Measurements from ENCODE around the gene NDUFAF5. TPM values are rescaled to one million over a fixed set of nuclear protein-coding genes. Genes with fewer than 3 reads are reported as not detected.
"Not testable (repeated sequence)": the region's sequence is repeated elsewhere in the genome, so short reads cannot be mapped to it uniquely, and the experiment has no call there.

NDUFAF5 gene, protein sequence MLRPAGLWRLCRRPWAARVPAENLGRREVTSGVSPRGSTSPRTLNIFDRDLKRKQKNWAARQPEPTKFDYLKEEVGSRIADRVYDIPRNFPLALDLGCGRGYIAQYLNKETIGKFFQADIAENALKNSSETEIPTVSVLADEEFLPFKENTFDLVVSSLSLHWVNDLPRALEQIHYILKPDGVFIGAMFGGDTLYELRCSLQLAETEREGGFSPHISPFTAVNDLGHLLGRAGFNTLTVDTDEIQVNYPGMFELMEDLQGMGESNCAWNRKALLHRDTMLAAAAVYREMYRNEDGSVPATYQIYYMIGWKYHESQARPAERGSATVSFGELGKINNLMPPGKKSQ
- 20.7 TPM for total RNA-seq

- peak; percentile 95 for DNase-seq
These were observed at the start of gene NDUFAF5, which contains the start of gene ESF1 for GRCh38 chr20:13784893-13785715. Gene NDUFAF5 (plus strand): TSS chr20:13785028. CDS start chr20:13785069, 41 bp downstream. Gene ESF1 (minus strand): TSS chr20:13784919. CDS start chr20:13783140, 1,779 bp downstream.

- DNase-seq, result no peak
These were observed 49.0 kb upstream of the NDUFAF5 start for GRCh38 chr20:13735826-13736225.

DNA sequence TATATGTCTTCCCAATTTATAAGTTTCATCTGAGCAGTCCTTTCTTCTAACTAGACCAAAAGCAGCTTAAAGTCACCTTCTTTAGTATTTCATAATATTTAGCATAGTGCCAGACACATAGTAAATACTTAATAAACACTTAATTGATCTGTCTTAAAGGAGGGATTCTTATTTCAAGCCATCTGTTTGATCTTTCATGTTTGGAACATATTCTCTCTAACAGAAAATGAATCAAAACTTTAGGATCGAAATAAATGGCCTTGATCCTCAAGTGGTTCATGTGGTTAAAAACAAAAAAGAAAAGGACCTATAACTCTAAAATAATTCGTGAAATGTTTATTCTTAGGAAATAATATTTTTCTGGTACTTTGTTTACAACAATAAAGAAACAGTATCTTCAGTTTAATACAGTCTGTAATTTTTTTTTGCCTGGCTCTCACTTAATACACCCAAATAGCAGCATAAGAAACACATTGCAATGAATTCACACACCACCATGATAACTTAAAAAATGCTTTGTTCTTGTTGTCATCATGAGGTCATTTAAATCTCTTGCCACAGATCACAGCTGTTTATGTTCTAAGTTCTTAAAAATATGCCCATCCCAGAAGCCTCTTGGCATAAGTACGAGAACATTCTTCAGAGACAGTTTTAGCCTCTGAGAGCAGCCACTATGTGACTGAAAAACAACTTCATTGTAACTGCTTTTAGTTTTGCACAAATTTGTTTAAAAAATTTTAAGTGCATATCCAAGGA, 48.2 kb upstream of the NDUFAF5 start:
- DNase-seq, result peak; percentile 83

DNA sequence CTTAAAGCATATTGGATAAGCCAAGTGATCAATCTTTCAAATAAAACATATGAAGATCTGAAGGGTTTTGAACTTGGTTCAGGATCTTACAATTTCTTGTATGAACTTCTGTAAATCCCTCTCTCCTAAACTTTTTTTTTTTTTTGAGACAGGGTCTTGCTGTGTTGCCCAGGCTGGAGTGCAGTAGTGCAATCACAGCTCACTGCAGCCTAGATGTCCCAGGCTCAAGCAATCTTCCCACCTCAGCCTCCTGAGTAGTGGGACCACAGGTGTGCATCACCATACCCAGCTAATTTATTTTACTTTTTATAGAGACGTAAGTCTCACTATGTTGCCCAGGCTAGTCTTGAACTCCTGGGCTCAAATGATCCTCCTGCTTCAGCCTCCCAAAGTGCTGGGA, 46.6 kb upstream of the NDUFAF5 start:
- DNase-seq, result not testable (repeated sequence)

DNA sequence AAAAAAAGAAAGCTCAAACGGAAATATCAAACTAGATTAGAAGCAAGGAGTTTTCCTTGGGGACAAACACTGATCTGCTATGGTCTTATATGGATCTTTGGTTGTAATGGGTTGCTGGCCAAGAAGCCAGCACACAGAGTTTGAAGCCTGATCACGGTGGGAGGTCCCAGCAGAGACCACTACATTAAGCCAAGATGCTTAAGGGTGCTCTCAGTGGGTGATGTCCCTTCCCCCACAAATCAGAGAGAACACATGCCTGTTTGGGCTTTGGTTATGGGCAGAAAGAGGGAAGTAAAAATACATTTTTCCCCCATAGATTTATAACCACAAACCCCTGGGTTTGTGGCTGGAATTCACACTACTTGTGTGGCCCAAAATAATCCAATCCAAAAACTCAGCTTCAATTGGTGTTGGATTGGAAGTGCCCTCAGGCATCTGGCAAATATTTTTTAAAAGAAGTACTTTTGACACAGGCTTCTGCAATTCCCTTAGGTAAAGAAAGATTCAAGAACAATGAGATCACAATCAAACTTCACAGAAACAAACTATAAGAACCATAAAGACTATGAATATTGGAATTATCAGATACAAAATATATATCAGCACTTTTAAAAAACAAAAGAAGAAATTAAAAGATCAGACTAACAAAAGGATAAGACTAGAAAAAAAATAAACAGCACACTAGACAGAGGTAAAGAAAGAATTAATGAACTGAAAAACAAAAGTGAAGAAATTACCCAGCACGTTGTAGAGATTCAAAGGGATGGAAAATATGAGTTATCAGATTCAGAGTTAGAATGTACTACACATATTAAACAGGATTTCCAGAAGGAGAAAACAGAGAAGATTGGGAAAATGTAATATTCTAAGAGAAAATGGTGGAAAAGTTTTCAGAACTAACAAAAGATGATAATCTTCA, 44.8 kb upstream of the NDUFAF5 start:
- DNase-seq, result no peak

DNA sequence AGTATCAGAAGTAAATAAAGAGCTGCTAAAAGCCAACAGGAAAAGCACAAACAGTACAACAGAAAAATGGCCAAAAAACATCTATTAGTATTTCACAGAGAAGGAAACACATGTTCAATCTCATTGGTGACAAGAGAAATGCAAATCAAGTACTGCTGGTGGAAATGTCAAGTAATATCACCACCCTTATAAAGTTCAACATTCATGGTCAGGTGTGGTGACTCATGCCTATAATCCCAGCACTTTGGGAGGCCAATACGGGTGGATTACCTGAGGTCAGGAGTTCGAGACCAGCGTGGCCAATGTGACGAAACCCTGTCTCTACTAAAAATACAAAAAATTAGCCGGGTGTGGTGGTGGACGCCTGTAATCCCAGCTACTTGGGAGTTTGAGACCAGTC, 42.9 kb upstream of the NDUFAF5 start:
- DNase-seq, result no peak

- no peak for DNase-seq
These were observed 40.5 kb upstream of the NDUFAF5 start for GRCh38 chr20:13744352-13744751.

DNA sequence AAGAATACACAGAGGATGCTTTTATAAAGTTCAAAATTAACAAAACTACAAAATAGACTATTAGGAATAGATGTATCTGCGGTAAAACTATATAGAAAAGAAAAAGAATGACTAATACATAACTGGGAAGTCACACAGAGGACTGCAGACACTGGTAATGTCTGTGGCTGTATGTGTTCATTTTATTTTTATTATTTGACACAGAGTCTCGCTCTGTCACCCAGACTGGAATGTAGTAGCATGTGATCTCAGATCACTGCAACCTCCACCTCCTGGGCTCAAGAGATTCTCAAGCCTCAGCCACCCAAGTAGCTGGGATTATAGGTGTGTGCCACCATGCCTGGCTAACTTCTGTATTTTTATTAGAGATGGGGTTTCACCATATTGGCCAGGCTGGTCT, 39.0 kb upstream of the NDUFAF5 start:
- no peak for DNase-seq

DNA sequence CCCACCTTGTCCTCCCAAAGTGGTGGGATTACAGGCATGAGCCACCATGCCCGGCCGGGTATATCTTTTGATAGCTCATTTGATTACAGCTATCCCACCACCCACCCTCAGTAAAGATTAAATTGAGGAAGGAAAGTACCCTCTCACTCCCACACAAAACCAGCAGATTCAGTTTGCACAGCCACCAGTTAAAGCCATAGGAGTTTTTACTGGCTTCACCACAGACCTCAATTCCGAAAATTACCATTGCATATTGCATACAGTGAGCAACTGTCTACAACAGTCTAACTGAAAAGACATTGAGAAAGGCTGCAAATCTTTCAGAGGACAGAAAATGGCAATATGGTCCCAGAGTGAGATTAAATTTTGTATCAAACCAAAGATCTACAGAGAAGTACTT, 35.0 kb upstream of the NDUFAF5 start:
- DNase-seq, result no peak

DNA sequence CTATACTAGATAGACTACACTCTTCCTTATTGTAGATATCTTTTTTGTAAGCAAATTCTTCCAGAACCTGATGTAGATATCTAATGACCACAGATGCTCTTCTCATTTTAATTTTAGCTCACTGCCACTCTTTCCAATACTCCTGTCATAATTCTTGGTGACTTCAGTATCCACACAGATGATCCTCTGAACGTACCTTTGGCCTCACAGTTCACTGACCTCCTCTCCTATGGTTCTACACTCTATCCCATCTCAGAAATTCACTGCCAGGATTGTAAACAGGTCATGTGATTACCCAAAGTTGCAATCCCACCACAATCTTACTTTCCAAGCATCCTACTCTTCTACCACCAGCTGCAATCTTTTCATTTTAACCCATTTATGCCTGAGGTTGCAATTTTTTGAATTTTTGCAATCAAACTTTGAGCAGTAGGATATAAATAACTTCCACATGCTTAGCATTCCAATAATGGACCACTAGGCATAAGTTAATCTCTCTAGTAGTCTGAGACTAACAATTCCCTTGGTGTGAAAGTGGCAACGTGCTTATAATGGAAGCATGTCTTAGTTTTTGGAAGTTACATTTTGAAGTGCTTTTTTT, 31.3 kb upstream of the NDUFAF5 start:
- no peak for DNase-seq

DNA sequence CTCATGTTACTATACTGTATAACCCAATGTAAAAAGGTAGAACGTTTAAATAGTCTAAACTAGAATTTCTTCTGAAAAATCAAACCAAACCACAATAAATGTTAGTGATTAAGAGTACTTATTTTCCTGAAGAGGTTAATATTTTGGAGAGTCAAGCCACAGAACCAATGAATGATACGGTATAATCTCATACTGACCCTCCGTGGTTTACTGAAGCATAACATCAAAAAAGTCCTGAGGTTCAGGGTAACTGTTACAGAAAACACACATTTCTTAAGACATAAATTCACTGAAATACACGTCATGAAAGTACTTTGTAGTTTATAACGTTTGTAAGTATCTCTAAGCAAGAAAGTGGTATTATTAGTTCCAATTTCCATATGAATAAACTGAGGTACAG, 29.0 kb upstream of the NDUFAF5 start:
- no peak for DNase-seq

- DNase-seq, result no peak
These were observed 28.3 kb upstream of the NDUFAF5 start for GRCh38 chr20:13756551-13756950.

DNA sequence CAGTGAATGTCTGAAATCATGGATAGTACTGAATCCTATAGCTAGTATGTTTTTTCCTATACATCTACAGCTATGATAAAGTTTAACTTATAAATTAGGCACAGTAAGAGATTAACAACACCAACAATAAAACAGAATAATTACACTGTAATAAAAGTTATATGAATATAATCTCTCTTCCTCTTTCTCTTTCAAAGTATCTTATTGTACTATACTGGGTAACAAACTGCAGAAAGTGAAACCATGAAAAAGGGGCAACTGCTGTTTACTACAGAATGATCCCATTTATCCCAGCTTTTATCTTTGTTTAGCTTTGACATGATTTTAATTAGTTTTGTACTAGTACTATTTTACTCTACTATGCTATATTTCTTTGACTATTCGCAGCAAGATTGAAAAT, 25.9 kb upstream of the NDUFAF5 start:
- no peak for DNase-seq

GRCh38 chr20:13760451-13760946, 24.3 kb upstream of the NDUFAF5 start:
- not testable (repeated sequence) for DNase-seq

DNA sequence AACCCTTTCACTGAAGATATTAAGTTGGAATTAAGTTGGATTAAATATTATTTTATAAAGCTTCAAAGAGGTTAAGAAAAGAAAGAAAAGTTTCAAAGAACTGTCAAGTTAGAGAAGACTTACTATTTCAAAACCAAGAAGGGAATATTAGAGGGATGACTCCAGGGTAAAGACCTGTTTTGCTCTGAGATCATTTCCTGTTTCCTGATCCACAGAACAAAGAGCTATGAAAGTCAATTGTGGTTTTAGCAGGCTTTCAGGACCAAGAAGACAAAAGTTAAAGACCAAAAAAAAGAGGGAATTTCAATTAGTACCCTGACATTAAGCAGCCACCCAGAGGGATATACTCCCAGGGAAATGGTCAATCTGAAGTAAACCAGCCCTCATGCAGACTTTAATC, 19.5 kb upstream of the NDUFAF5 start:
- no peak for DNase-seq

DNA sequence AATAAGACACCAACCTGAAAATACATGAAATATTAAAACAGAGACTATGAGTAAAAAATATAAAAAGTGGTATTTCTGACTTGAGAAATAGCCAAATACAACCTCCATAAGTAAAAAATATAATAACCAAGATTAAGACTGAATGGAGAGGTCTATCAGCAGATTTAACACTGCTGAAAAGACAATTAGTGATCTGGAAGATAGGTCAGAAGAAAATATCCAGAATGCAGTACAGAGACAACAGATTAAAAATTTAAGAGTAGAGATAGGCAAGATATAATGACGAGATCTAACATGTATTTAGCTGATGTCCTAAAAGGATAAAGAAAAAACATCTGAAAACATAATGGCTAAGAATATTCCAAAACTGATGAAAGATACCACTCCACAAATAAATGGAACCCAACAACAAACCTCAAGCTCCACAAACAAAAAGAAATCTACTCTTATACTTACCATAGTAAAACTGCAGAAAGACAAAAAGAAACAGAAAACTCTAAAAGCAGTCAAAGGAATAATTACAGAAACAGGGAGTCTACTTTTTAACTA, 18.9 kb upstream of the NDUFAF5 start:
- no peak for DNase-seq

GRCh38 chr20:13770141-13770540, 14.7 kb upstream of the NDUFAF5 start:
- no peak for DNase-seq

GRCh38 chr20:13771853-13772453, 12.9 kb upstream of the NDUFAF5 start:
- DNase-seq, result no peak

GRCh38 chr20:13772529-13772928, 12.3 kb upstream of the NDUFAF5 start:
- no peak for DNase-seq

DNA sequence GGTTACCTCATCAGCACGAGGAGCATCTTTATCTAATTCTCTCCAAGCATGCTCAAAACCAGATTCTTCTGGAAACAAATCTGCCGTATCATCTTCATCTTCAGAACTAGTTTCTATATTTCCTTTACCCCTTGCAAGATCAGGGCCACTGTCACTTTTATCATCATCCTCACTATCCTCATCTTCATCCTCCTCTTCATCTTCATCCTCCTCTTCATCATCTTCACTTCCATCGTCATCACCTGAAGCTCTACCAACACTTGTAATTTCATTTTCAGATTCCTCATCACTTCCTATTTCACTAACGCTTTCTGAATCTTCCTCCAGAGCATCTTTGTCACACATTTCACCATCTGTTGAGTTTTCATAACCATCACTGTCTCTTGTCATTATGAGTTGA, 9.0 kb upstream of the NDUFAF5 start:
- DNase-seq, result no peak
